Transverse colon (tissue), 4 donors: Measurements from ENCODE around the gene PNPLA5. TPM values are rescaled to one million over a fixed set of nuclear protein-coding genes. Genes with fewer than 3 reads are reported as not detected.

Experiments
- DNase-seq: peaks from one replicate; pipeline ENCODE4 v3.0.0-alpha.2; 2019
- H3K27ac ChIP-seq, 4 donors: fragments of 200-600 bp; sonication (generic); 2 replicates each; pipeline ENCODE4 v1.5.1; 2016 to 2018; ENCODE audit warnings: inconsistent platforms in 4 of 4
- H3K27me3 ChIP-seq: fragments of 200-600 bp; sonication (generic); 2 replicates; pipeline ENCODE4 v1.5.1; 2017; ENCODE audit warnings: inconsistent platforms
- H3K36me3 ChIP-seq, 4 donors: fragments of 200-600 bp; sonication (generic); 2 replicates each; pipeline ENCODE4 v1.5.1; 2017 to 2019; ENCODE audit warnings: inconsistent platforms in 4 of 4
- H3K4me1 ChIP-seq, 4 donors: fragments of 200-600 bp; sonication (generic); 2 replicates each; pipeline ENCODE4 v1.5.1; 2017 to 2020; ENCODE audit warnings: inconsistent platforms in 4 of 4
- H3K4me3 ChIP-seq, 4 donors: fragments of 200-600 bp; sonication (generic); 1 replicate in 1 of 4; 2 replicates in 3 of 4; pipeline versions ENCODE4 v1.5.1 to v1.6.1; 2017 to 2019; ENCODE audit warnings: inconsistent platforms in 4 of 4
- H3K9me3 ChIP-seq, 2 donors: fragments of 200-600 bp; sonication (generic); 2 replicates each; pipeline ENCODE4 v1.5.1; 2017 to 2019; ENCODE audit warnings: inconsistent platforms in 2 of 2
- EP300 ChIP-seq: sonication (generic); formaldehyde crosslinking; IDR thresholded peaks from one replicate; pipeline ENCODE4 v1.6.1; 2017; ENCODE audit warnings: antibody characterized with exemption, low read depth
- POLR2A ChIP-seq: fragments of 450-650 bp; IDR thresholded peaks from one replicate; pipeline ENCODE4 v1.6.1; 2016; ENCODE audit warnings: antibody characterized with exemption, mild to moderate bottlenecking, moderate library complexity
- POLR2AphosphoS5 ChIP-seq, 3 donors: sonication (generic); formaldehyde crosslinking; IDR thresholded peaks; one replicate each; pipeline ENCODE4 v1.6.1; 2016; ENCODE audit warnings: antibody characterized with exemption in 3 of 3
- WGBS, 2 donors: methylation state at CpG; one replicate each; pipeline ENCODE4 v1.1.5; 2018; ENCODE audit warnings: low coverage in 1 of 2; 5-methylcytosine and 5-hydroxymethylcytosine counted together
- in situ Hi-C, 4 donors: fragments of 200-750 bp; cut with MboI; loops; one replicate each; pipeline versions ENCODE4 v1.15.0 to v1.15.1; 2017; ENCODE audit warnings: low sequenced_read_pairs in 3 of 4, low pct_ligation_motif_present in 1 of 4, low pct_unique_long_range_greater_than_20kb in 1 of 4
- intact Hi-C: fragments of 100-400 bp; cut with DNase I; formaldehyde crosslinking; loops from one replicate; pipeline ENCODE4 v1.15.1; 2023; ENCODE audit warnings: low total_unique reads
- total RNA-seq, 4 donors: library from RNA; depleted of rRNA; stranded (reverse); fragments of >200 nt; gene quantifications; one replicate each; pipeline ENCODE4 v1.1.0, GENCODE V29; 2016
- TF ChIP-seq, protein P1 (sequence below), 5 experiments: fragments of 200-600 bp in 3 of 5; fragments of 450-650 bp in 2 of 5; sonication (generic) in 3 of 5; IDR thresholded peaks; 1 replicate in 2 of 5; 2 replicates in 3 of 5; pipeline ENCODE4 v1.5.1; 2016 to 2017; ENCODE audit warnings: antibody characterized with exemption in 5 of 5, inconsistent platforms in 3 of 5, mild to moderate bottlenecking in 2 of 5, moderate library complexity in 1 of 5

The PNPLA5 gene
- total RNA-seq, 4 donors from 2014 or later = not detected

DNA sequence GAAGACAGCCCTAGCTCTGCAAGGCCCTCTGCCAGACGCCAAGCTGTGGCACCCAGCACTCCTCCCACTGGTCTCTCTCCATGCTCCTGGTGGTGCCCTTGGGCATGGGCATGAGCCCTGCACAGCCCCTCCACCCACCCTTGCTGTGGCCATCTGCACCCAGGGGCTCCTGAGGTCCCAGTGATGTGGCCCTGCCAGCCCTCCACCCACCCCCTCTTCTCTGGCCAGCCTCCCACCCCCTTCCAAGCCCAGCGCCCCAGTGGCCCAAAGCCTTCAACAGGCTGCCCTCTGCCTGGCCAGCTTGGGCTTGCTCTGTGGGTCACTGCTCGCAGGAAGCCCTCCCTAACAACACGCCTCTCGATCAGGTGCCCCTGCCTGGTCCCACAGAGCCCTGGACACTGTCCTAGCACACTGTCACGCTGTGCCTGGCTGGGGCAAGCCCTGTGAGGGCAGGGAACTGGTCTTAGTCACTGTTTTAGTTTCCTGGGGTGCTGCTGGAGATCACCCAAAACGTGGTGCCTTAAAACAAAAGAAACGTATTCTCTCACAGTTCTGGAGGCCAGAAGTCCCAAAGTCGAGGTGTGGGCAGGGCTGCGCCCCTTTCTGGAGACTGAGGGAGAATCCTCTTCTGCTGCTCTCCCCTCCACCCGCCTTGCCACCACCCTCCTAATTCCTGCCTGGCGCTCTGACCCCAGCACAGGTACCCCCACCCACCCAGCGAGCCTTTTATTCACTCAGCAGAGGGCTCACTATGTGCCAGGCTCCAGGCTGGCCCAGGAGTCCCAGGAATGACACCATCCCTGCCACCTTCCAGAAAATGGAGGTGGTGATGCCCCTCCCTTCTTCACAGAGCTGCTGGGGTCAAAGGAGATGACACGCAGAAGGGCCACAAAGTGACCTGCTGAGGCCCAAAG is 44.2 kb downstream of the PNPLA5 start:
- Histone ChIP-seq H3K9me3 (no peaks in the 10 kb centered on the region), H3K27ac (no peak overlapping the region), H3K4me1 (no peaks in the 10 kb centered on the region), H3K36me3 (no peaks in the 10 kb centered on the region), H3K27me3 (peaks cover 10% of the 10 kb centered on the region), H3K4me3 (no peak overlapping the region)
- intact Hi-C loops (no loop called here), in situ Hi-C loops (loop anchor here in 1 of 4 donors (25.0 kb wide), 1 partner anchor 90 kb away; no protein-coding TSS in a partner anchor)
- WGBS, 2 donors = 78 to 86% methylated on average over 2 to 14 of the region's 14 CpGs
- no peak for DNase-seq
- TF ChIP-seq POLR2A = no peak
- TF ChIP-seq, protein P1, sequence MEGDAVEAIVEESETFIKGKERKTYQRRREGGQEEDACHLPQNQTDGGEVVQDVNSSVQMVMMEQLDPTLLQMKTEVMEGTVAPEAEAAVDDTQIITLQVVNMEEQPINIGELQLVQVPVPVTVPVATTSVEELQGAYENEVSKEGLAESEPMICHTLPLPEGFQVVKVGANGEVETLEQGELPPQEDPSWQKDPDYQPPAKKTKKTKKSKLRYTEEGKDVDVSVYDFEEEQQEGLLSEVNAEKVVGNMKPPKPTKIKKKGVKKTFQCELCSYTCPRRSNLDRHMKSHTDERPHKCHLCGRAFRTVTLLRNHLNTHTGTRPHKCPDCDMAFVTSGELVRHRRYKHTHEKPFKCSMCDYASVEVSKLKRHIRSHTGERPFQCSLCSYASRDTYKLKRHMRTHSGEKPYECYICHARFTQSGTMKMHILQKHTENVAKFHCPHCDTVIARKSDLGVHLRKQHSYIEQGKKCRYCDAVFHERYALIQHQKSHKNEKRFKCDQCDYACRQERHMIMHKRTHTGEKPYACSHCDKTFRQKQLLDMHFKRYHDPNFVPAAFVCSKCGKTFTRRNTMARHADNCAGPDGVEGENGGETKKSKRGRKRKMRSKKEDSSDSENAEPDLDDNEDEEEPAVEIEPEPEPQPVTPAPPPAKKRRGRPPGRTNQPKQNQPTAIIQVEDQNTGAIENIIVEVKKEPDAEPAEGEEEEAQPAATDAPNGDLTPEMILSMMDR (IDR thresholded peaks at IDR 0.05) = no peak
- TF ChIP-seq POLR2AphosphoS5 (IDR thresholded peaks at IDR 0.05) = no peak
- no peak for TF ChIP-seq EP300

DNA sequence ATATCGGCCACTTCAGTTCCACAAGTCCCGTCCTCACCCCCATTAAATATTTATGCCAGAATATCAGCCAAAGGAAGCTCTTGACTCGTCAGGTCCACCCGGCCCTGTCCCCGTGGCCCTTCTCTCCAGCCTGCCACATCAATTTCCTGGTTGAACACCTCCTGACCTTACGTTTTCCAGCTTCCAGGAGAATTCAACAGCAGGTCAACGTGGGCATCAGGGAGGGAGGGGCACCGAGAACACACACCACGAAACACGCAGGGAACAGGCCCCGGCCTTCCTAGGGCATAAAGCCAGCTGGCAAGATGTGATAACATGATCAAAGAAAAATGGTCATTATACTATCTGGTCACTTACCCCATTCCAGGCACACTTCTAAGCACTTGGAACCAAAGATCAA is 44.8 kb downstream of the PNPLA5 start:
- no peak for TF ChIP-seq POLR2A
- TF ChIP-seq POLR2AphosphoS5 (IDR thresholded peaks at IDR 0.05) = no peak
- no peak for TF ChIP-seq EP300
- TF ChIP-seq, protein P1 (IDR thresholded peaks at IDR 0.05) = no peak
- no peaks in the 10 kb centered on the region for H3K4me1 ChIP-seq
- no peak overlapping the region for H3K4me3 ChIP-seq
- DNase-seq = no peak
- no peaks in the 10 kb centered on the region for H3K9me3 ChIP-seq
- no peaks in the 10 kb centered on the region for H3K36me3 ChIP-seq
- intact Hi-C loops = no loop called here
- H3K27me3 ChIP-seq = peaks cover 8% of the 10 kb centered on the region
- no peak overlapping the region for H3K27ac ChIP-seq
- WGBS, 2 donors = 78% methylated on average over 11 of the region's 11 CpGs; no CpG with 5 or more reads in 1 of the 2 donors
- in situ Hi-C loops = loop anchor here in 1 of 4 donors (25.0 kb wide), 1 partner anchor 90 kb away; no protein-coding TSS in a partner anchor

DNA sequence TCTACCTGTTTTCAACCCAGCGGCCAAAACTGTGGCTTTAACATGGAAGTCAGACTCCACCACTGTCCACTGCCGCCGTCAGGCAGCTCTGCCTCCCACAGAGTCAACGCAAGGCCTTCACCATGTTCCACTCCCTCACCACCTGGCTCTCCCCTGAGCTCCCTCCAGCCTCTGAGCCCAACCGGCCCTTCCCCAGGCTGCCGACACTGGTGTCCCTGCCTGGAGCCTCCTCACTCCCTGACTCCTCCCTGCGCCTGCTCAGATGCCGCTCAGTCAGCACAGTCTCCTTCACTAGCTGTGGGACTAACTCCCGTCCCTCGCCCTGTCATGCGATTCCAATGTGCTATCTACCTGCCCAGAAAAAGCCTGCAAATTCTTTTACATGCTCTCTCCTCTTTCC is 45.8 kb downstream of the PNPLA5 start:
- WGBS, 2 donors = 69 to 72% methylated on average over 9 to 11 of the region's 11 CpGs
- in situ Hi-C loops = loop anchor here in 1 of 4 donors (25.0 kb wide), 1 partner anchor 91 kb away; no protein-coding TSS in a partner anchor

More for the DNA sequence above, 45.8 kb downstream of the PNPLA5 start:
- TF ChIP-seq, protein P1 (IDR thresholded peaks at IDR 0.05) = no peak
- TF ChIP-seq EP300 (no peak), POLR2AphosphoS5 (IDR thresholded peaks at IDR 0.05) (no peak), POLR2A (no peak)
- Histone ChIP-seq H3K9me3 (no peaks in the 10 kb centered on the region), H3K36me3 (no peaks in the 10 kb centered on the region), H3K4me3 (no peak overlapping the region), H3K4me1 (no peaks in the 10 kb centered on the region), H3K27me3 (no peaks in the 10 kb centered on the region), H3K27ac (no peak overlapping the region)
- no peak for DNase-seq
- intact Hi-C loops = no loop called here
